NCI-H146 (cell line): ENCODE data around the gene MYO18A.
"Not testable (repeated sequence)": the region's sequence is repeated elsewhere in the genome, so short reads cannot be mapped to it uniquely, and the experiment has no call there.

Source experiments
- DNase-seq: peaks from one replicate; lab custom pipeline; 2025; lab: John Stamatoyannopoulos, UW

Gene MYO18A

DNA sequence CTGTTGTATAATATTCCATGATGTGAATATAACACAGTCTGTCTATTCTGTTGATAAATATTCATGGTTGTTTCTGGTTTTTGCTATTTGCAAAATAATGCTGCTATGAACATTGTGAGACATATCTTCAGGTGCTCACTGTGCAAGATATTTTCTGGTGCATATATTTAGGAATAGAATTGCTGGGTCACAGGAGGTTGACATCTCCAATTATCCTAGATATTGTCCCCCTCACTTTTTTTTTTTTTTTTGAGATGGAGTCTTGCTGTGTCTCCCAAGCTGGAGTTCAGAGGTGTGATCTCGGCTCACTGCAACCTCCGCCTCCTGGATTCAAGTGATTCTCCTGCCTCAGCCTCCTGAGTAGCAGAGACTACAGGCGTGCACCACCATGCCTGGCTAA, 14.5 kb upstream of the MYO18A start:
- DNase-seq, result no peak

GRCh38 chr17:29193146-29193545, 12.9 kb upstream of the MYO18A start:
- DNase-seq, result no peak

- DNase-seq, result no peak
Measured at GRCh38 chr17:29190592-29191207, 10.5 kb upstream of the MYO18A start.

DNA sequence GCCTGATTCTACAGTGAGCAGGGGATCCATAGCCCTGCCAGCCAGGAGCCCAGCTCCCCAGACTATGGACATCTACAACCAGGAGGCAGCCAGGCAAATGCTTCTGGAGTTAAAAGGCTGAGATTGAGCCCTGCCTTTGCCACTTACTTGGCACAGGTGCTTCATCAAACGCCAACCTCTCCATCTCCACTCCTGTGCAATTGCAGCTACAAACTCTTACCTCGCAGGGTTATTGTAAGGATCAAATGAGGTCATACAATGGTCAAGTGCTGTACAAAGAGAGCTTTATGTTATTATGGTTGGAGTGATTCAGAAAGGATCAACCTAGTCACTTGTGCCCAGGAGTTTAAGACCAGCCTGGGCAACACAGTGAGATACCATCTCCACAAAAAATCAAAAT, 9.8 kb upstream of the MYO18A start:
- no peak for DNase-seq

DNA sequence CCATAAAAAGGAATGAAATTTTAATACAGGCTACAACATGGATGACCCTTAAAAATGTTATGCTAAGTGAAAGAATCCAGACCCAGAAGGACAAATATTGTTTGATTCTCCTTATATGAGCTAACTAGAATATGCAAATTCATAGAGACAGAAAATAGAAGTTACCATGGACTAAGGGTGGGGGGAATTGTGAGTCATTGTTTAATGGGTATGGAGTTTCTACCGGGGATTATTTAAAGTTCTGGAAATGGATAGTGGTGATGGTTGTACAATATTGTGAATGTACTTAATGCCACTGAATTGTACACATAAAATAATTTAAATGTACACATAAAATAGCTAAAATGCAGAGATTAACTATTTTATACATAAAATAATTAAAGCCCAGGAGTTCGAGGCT, 9.2 kb upstream of the MYO18A start:
- DNase-seq, result no peak

DNA sequence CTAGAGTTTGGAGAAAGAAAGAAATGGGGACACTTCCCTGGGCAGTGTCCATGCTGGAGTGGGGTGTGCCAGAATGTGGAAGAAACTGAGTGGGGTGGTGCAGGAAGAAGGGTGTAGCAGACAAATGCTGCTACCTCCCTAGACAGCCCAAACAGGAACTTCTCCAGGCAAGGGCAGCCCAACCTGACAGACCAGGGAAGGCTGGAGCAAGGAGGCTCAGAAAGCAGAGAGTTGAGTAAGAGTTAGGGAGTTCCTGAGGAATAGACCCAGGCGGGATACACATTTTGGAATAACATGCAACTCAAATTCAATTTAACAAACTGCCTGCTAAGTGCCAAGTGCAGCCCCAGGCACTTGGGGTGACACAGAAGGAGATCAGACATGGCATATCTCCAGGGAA, 1.0 kb upstream of the MYO18A start:
- no peak for DNase-seq

DNA sequence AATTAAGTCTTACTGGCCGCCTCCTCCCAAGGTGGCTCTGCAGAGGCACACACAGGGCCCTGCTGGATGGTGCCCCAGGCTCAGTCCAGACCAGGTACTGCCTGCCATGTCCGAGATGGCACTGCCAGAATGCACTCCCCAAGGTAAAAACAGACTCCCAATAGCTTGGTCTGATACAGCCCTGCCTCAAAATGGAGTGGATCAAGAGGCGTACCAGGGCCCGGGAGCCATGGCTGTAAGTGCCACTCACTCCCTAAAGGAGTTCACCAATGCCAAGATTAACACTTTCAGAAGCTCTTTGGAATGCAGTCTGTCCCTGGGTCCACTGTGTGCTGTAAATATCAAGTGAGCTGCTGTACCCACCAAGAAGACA, 576 bp upstream of the MYO18A start:
- peak; percentile 34 for DNase-seq

DNA sequence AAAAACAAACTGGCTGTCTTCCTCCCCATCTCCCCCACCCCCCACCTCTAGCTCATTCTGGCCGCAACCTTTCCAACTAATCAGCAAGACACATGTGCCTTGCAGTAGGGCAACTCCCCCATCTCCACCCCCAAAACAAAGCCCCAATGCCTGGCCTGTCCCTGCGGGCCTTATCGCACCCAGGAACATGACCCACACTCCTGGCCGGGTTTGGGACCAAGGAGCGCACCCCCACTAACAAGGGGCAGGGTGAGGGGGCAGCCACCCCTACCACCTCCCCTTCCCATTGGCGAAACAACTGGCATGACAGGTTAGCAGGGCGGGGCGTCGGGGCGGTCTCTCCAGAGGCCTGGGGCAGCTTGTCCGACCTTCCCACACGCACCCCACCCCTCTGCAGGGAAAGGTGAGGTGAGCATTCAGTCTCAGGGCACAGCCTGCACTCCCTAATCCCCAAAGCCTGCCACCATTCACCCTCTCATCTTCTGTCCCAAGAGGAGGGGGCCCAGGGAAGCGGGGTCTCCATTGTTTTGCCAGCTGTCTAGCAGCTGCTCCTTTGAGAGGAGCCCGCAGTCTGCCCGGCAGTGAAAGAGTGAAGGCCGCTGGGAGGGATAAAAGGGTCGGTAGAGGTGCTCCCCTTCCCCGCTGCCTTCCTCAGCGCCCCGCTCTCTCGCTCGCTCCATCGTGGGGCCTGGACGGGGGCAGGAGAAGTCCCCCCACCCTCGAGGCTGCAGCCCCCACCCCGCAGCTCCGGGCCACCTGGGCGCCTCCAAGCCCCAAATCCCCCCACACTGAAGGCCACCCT, 765 bp downstream of the MYO18A start:
- DNase-seq, result peak; percentile 68

DNA sequence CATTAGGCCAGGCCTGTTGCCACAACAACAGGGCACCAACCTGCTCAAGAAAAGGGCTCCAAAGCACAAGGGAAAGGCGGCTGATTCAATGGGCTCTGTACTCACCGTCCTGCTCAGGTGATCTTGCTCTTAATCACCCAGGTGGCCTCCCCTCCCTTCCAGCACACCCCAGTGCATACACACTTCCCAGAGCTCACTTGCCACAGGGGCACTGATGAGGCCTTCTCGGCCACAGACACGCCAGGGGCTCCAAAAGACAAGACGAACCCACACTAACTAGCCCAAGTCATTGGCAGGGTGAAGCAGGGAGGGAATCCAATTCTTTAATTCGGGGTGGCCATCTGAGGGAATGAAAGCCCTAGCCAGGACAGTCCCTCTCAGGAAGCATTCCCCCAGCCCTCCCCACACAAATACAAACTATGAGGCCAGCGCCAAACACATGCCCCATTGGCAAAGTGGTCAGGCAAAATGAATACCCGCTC, 1.4 kb downstream of the MYO18A start:
- no peak for DNase-seq

DNA sequence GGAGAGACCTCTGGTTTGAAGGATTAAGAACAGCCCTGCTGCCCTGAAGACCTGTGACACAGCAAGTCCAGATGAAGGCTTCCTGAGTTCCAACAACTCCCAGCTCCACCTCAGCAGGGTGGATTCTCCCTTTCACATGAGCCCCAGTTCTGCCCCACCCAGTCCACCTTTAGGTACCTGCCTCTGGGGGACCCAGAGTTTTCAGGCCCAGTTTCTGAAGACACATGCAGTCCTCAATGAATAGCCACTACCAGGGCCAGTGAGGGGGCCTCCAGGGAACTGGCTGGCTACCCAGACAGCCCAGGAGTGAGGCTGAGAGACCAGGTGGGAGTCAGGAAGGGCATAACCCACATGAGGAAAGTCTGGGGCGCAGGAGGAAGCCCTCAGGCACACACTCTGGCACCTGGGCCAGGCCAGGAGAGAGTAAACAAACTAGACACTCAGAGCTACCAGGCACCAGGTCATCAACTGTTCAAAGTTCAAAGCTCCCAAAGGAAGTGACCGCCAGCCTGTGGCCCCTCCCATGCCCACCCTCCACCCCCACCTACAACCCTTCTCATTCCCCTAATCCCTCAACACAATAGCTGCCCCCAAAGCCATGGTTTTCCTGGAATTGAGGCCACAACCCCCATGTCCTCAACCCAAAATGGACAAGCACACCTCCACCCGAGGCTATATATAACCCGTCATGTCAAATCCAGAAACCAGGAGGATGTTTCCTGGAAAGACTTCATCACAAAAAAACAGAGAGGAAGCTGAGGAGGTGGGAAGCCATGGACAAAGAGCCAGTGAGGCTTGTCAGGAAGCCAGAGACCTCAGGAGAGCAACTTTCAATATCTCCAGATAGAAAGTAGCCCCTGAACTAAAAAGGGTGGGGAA, 2.1 kb downstream of the MYO18A start:
- no peak for DNase-seq

- no peak for DNase-seq
Measured at GRCh38 chr17:29177541-29177870, 2.7 kb downstream of the MYO18A start.

GRCh38 chr17:29176558-29177351, 3.4 kb downstream of the MYO18A start:
- peak; percentile 93 for DNase-seq

- DNase-seq, result no peak
Measured at GRCh38 chr17:29175349-29175748, 4.8 kb downstream of the MYO18A start.

DNA sequence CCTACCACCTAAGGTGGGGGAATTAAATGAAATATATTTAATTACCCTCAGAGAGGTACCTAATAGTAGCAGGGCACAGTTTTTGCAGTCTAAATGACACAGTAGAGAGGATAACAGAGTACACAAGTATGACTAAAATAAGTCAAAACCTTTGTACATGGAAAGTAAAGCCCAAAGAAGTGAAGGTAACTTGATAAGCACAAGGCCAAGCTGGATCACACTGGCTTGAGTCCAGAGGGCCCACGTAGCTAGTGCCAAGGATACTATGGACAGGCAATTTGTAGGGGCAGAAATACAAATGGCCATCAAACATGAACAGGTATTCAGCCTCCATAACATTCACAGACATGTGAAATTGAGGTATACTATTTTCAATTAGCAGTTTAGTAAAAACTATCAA, 7.6 kb downstream of the MYO18A start:
- no peak for DNase-seq

DNA sequence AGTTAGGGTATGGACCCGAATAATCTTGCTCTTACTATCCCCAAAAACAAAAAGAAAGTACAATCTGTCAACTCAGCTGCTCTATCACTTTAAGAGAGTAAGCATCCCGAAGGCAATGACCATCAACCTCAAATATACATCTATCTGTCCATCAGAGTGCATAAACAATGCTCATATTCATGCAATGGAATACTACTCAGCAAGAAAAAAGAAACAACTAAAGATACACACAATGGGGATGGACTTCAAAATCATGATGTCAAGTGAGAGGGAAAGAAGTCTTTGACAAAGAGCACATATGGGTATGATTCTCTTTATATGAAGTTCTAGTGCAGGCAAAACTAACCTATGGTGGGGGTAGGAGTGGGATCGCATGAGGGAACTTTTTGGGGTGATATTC, 9.5 kb downstream of the MYO18A start:
- DNase-seq, result no peak

DNA sequence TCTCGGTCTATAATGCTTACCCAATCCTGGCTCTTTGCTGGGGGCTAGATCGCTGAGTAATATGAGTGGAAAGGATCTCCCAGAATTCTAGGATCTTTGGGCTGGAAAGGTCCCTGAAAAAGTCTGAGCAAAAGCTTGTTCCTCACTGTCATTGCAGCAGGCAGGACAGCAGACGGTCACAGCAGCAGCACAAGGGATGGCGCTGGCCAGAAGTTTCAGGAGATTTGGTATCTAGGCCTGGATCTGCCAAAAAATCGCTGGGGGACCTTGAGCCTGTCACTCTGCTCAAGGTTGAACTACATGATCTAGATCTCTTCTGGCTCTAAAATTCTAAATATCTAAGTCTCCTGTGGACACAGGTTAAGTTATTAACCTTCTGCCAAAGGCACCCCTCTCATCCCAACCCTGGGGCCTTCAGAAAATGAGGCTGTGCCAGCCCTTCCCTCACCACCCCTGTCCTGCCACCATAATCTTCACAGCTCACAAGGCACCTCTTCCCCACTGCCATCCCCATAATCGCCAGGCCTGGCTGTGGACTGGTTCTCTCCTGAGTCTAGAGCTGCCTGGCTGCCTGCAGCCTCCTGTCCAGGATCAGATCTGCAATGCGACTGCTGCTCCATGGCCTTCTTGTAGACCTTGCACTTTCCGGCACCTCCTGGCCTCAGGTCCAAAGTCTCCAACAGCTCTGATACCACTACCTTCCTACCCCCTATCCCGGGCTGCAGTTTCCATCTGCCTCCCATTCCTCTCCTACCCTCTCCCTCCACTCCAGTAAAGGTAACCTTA, 10.2 kb downstream of the MYO18A start:
- no peak for DNase-seq

DNA sequence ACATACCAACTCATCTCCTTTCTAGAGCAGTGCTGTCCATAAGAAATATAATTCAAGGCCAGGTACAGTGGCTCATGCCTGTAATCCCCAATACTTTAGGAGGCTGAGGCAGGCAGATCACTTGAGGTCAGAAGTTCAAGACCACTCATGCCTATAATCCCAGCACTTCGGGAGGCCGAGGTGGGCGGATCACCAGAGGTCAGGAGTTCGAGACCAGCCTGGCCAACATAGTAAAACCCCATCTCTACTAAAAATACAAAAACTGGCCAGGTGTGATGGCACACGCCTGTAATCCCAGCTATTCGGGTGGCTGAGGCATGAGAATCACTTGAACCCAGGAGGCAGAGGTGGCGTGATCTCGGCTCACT, 11.5 kb downstream of the MYO18A start:
- DNase-seq, result not testable (repeated sequence)

DNA sequence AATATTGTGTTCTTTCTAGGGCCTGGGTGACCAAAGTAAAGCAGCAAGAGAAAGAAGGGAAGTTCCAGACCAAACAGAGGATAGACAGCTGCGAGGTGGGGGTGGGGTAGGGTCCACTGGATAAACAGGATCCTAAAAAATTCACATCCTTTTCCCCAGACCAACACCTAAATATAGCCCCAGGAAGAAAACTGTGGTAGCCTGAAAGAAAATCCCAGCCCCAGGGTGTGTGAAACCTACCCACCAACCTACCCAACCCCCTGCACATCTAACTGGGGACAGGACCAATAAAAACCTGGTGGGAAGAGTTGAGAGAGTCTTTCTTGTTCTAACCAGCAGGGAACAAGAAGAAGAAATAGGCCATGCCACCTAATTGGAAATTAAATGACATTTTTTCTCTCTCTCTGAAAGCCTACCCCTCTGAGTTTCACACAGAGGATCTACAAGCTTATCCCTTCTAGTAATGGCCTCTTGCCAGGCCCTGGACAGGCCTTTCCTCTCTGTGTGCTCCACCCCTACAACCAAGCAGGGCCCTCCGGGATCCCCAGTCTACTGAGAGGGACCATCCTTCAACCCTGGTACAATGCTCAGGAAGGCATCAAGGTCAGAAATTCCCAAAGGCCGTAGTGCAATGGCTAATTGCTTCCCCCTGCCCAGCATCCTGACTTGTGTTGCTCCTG, 12.0 kb downstream of the MYO18A start:
- DNase-seq, result no peak

DNA sequence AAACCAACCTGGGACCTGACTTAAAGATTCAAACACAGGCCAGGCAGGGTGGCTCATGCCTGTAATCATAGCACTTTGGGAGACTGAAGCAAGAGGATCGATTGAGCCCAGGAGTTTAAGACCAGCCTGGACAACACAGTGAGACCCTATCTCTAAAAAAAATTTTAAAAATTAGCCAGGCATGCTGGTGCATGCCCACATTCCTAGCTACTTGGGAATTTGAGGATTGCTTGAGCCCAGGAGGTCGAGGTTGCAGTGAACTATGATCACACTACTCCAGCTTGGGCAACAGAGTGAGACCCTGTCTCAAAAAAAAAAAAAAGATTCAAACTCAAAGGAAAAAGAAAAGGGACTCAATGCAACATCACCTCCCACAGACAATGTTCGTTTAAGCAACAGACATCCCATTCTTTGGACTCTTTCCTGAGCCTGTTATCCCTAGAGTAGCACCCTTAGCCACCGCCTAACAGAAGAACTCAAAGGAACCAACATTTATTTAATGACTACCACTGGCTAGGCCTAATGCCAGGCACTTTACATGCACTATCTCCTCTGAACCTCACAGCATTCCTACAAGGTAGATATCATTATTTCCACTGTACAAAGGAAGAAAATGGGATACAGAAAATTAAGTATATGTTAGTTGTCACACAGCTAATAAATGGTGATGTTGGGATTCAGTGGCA, 12.7 kb downstream of the MYO18A start:
- DNase-seq, result no peak

DNA sequence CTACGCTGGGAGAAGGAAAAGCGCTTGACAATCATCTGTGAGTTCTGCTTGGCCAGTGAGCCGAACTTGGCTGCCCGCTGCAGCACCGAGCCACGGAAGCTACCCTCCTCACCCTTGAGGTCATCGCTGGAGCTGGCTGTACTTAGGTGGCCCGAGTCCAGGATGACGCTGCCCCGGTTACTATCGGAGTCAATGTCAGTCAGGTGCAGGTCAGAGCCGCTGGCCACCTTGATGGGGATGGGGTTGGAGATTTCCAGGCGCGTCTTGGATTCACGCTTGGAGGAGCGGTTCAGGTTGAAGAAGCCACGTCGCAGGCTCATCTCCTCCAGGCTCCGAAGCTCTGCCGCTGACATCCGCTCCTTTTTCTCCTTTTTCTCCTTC, 13.7 kb downstream of the MYO18A start:
- DNase-seq, result no peak
